GM12878 (cell line): ENCODE measurements around the gene ZDHHC11. TPM values are rescaled to one million over a fixed set of nuclear protein-coding genes. Genes with fewer than 3 reads are reported as not detected.

ENCODE experiments used
- CBFB ChIP-seq: IDR thresholded peaks from 2 replicates; pipeline ENCODE4 v1.6.1; 2016; ENCODE audit warnings: antibody characterized with exemption, low read depth
- CBX5 ChIP-seq: sonication (generic); IDR thresholded peaks from 2 replicates; pipeline ENCODE4 v1.6.1; 2016; ENCODE audit warnings: low read depth, moderate library complexity, mild to moderate bottlenecking, inconsistent platforms
- CHD4 ChIP-seq: fragments of 200-600 bp; sonication (generic); IDR thresholded peaks from 2 replicates; pipeline ENCODE4 v1.6.1; 2016; ENCODE audit warnings: mild to moderate bottlenecking
- E4F1 ChIP-seq: fragments of 450-650 bp; IDR thresholded peaks from 2 replicates; pipeline ENCODE4 v1.6.1; 2018; ENCODE audit warnings: borderline replicate concordance, mild to moderate bottlenecking; ENCODE audit not compliant: partially characterized antibody
- EP300 ChIP-seq, 2 experiments: fragments of 150-350 bp in 1 of 2; IDR thresholded peaks; 2 replicates each; pipeline ENCODE4 v1.6.1; 2011 to 2012; ENCODE audit warnings: low read depth in 2 of 2, low read length in 2 of 2, borderline replicate concordance in 1 of 2, improper control_type of control experiment in 1 of 2, inconsistent platforms in 1 of 2; ENCODE audit not compliant: control insufficient read depth in 1 of 2
- ETV6 ChIP-seq, 2 experiments: fragments of 450-650 bp in 1 of 2; IDR thresholded peaks in 1 of 2; conservative IDR thresholded peaks in 1 of 2; 2 replicates each; pipeline ENCODE4 v1.6.1; 2014; ENCODE audit warnings: antibody characterized with exemption in 1 of 2, borderline replicate concordance in 1 of 2, low read depth in 1 of 2, mild to moderate bottlenecking in 1 of 2, moderate library complexity in 1 of 2
- FOXM1 ChIP-seq: IDR thresholded peaks from 2 replicates; pipeline ENCODE4 v1.6.1; 2012; ENCODE audit warnings: low read depth, mild to moderate bottlenecking, inconsistent platforms, low read length, moderate library complexity
- IRF3 ChIP-seq: fragments of 450-650 bp; IDR thresholded peaks from 2 replicates; pipeline ENCODE4 v1.6.1; 2014; ENCODE audit warnings: mild to moderate bottlenecking
- JUND ChIP-seq: IDR thresholded peaks from 2 replicates; pipeline ENCODE4 v1.6.1; 2012; ENCODE audit warnings: low read depth, mild to moderate bottlenecking, low read length, improper control_type of control experiment, moderate library complexity
- MXI1 ChIP-seq: fragments of 150-350 bp; IDR thresholded peaks from 2 replicates; pipeline ENCODE4 v1.6.1; 2011; ENCODE audit warnings: low read depth, mild to moderate bottlenecking, inconsistent platforms, low read length, improper control_type of control experiment
- POLR2A ChIP-seq: IDR thresholded peaks from 2 replicates; pipeline ENCODE4 v1.6.1; 2011; ENCODE audit warnings: low read depth, mild to moderate bottlenecking, low read length
- POU2F2 ChIP-seq: IDR thresholded peaks from 3 replicates; pipeline ENCODE4 v1.6.1; 2011; ENCODE audit warnings: low read depth, mild to moderate bottlenecking, low read length, borderline replicate concordance
- SIN3A ChIP-seq: IDR thresholded peaks from 2 replicates; pipeline ENCODE4 v1.6.1; 2012; ENCODE audit warnings: low read depth, low read length, improper control_type of control experiment
- TBL1XR1 ChIP-seq: IDR thresholded peaks from 2 replicates; pipeline ENCODE4 v1.6.1; 2012; ENCODE audit warnings: low read depth, low read length, improper control_type of control experiment
- polyA plus RNA-seq, 11 experiments: library from polyadenylated mRNA; depleted of rRNA in 4 of 11; unstranded in 6 of 11; stranded (reverse) in 5 of 11; fragments of >200 nt; fragmentation: Nextera tagmentation in 4 of 11; fragmentation: Illumina TruSeq in 1 of 11; extraction: Ambion mirVana in 4 of 11; extraction: Trizol in 1 of 11; gene quantifications; 1 replicate in 1 of 11; 2 replicates in 10 of 11; pipeline versions ENCODE4 v1.2.1 to v1.2.3, GENCODE V29; 2011 to 2016; ENCODE audit warnings: inconsistent platforms in 2 of 11, missing spikeins in 2 of 11, low read depth in 1 of 11
- total RNA-seq, 4 experiments: library from RNA; depleted of rRNA in 3 of 4; stranded (reverse); fragments of >200 nt in 3 of 4; fragmentation: Illumina TruSeq in 1 of 4; extraction: Trizol in 1 of 4; gene quantifications; 2 replicates each; pipeline versions ENCODE4 v1.2.1 to v1.2.3, GENCODE V29; 2013 to 2021
- TF ChIP-seq, protein P1 (sequence below): fragments of 450-650 bp; formaldehyde crosslinking; IDR thresholded peaks from 2 replicates; pipeline ENCODE4 v1.4.0; 2022; ENCODE audit warnings: mild to moderate bottlenecking, moderate library complexity
- TF ChIP-seq, protein P2 (sequence below): fragments of 450-650 bp; IDR thresholded peaks from 2 replicates; pipeline ENCODE4 v1.6.1; 2017; ENCODE audit warnings: mild to moderate bottlenecking, low read depth, inconsistent platforms; ENCODE audit not compliant: poor library complexity, severe bottlenecking
- TF ChIP-seq, protein P3 (sequence below): fragments of 450-650 bp; IDR thresholded peaks from 2 replicates; pipeline ENCODE4 v1.6.1; 2017; ENCODE audit warnings: low read depth, mild to moderate bottlenecking, moderate library complexity

The ZDHHC11 gene
- total and polyA plus RNA-seq, 10 of the 15 experiments (the other 5 are each of a cell fraction or from before 2014, with no cell fraction given), result 0.04 to 1.4 (median 0.30) TPM

GRCh38 chr5:892394-893136 lies 41.8 kb upstream of the ZDHHC11 start, which contains the start of the genes BRD9 and TRIP13 (continued):
- TF ChIP-seq, protein P1, sequence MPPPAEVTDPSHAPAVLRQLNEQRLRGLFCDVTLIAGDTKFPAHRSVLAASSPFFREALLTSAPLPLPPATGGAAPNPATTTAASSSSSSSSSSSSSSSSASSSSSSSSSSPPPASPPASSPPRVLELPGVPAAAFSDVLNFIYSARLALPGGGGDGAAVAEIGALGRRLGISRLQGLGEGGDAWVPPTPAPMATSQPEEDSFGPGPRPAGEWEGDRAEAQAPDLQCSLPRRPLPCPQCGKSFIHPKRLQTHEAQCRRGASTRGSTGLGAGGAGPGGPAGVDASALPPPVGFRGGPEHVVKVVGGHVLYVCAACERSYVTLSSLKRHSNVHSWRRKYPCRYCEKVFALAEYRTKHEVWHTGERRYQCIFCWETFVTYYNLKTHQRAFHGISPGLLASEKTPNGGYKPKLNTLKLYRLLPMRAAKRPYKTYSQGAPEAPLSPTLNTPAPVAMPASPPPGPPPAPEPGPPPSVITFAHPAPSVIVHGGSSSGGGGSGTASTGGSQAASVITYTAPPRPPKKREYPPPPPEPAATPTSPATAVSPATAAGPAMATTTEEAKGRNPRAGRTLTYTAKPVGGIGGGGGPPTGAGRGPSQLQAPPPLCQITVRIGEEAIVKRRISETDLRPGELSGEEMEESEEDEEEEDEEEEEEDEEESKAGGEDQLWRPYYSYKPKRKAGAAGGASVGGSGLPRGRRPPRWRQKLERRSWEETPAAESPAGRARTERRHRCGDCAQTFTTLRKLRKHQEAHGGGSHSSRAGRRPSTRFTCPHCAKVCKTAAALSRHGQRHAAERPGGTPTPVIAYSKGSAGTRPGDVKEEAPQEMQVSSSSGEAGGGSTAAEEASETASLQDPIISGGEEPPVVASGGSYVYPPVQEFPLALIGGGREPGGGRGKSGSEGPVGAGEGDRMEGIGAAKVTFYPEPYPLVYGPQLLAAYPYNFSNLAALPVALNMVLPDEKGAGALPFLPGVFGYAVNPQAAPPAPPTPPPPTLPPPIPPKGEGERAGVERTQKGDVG, result no peak
- no peak for TF ChIP-seq ETV6 (conservative IDR thresholded peaks at IDR 0.05 in 1 of 2, IDR thresholded peaks at IDR 0.05 in 1 of 2; ENCODE audit: borderline replicate concordance in 1 of 2, low read depth in 1 of 2)
- no peak for TF ChIP-seq JUND
- peak; percentile 100 for TF ChIP-seq SIN3A
- peak; percentile 93 for TF ChIP-seq POLR2A
- no peak for TF ChIP-seq CBX5
- peak; percentile 65; the same call in 1 of the 2 replicates for TF ChIP-seq TBL1XR1
- TF ChIP-seq EP300 (IDR thresholded peaks at IDR 0.05; ENCODE audit: borderline replicate concordance in 1 of 2, control insufficient read depth in 1 of 2, low read depth in 2 of 2, low read length in 2 of 2), result no peak
- no peak for TF ChIP-seq CHD4
- TF ChIP-seq FOXM1, result no peak
- no peak for TF ChIP-seq E4F1
- TF ChIP-seq, protein P2, sequence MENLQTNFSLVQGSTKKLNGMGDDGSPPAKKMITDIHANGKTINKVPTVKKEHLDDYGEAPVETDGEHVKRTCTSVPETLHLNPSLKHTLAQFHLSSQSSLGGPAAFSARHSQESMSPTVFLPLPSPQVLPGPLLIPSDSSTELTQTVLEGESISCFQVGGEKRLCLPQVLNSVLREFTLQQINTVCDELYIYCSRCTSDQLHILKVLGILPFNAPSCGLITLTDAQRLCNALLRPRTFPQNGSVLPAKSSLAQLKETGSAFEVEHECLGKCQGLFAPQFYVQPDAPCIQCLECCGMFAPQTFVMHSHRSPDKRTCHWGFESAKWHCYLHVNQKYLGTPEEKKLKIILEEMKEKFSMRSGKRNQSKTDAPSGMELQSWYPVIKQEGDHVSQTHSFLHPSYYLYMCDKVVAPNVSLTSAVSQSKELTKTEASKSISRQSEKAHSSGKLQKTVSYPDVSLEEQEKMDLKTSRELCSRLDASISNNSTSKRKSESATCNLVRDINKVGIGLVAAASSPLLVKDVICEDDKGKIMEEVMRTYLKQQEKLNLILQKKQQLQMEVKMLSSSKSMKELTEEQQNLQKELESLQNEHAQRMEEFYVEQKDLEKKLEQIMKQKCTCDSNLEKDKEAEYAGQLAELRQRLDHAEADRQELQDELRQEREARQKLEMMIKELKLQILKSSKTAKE, result no peak
- no peak for TF ChIP-seq CBFB
- 0 out of 2 replicates have a peak, but pooled peaks have one; percentile 52 for TF ChIP-seq IRF3
- peak; percentile 98 for TF ChIP-seq MXI1
- peak; percentile 72; the same call in 1 of the 3 replicates for TF ChIP-seq POU2F2
- TF ChIP-seq, protein P3, sequence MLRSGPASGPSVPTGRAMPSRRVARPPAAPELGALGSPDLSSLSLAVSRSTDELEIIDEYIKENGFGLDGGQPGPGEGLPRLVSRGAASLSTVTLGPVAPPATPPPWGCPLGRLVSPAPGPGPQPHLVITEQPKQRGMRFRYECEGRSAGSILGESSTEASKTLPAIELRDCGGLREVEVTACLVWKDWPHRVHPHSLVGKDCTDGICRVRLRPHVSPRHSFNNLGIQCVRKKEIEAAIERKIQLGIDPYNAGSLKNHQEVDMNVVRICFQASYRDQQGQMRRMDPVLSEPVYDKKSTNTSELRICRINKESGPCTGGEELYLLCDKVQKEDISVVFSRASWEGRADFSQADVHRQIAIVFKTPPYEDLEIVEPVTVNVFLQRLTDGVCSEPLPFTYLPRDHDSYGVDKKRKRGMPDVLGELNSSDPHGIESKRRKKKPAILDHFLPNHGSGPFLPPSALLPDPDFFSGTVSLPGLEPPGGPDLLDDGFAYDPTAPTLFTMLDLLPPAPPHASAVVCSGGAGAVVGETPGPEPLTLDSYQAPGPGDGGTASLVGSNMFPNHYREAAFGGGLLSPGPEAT, result no peak
